Stimulated activated CD4-positive, alpha-beta T cell treated with anti-CD3 and anti-CD28 coated beads, Interleukin-4, amount 100 ng/mL, for 1 hour (primary cell): ENCODE results near the gene NALCN.
"Not testable (repeated sequence)": the region's sequence is repeated elsewhere in the genome, so short reads cannot be mapped to it uniquely, and the experiment has no call there.

Source experiments
- DNase-seq: peaks from one replicate; pipeline ENCODE4 v3.0.0-alpha.2; 2020

NALCN gene

DNA sequence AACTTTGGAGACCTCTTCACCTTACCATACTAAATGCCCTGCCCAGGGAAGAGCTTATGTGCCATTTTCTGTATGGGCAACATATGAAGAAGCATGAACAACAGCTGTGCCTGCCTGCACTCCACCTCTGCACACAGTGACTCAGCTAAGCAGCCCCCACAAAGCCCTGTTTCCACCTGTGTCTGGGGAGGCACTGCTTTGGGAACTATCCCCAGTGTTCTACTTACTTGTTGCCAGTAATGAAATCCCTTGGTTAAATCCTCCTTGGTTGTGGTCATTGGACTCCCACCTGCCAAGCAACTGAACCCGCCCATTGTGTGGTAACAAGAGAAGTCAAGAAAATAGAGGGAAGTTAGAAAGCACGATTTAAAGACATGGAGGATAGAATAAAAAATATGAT is 84.6 kb downstream of the NALCN start:
- no peak for DNase-seq

DNA sequence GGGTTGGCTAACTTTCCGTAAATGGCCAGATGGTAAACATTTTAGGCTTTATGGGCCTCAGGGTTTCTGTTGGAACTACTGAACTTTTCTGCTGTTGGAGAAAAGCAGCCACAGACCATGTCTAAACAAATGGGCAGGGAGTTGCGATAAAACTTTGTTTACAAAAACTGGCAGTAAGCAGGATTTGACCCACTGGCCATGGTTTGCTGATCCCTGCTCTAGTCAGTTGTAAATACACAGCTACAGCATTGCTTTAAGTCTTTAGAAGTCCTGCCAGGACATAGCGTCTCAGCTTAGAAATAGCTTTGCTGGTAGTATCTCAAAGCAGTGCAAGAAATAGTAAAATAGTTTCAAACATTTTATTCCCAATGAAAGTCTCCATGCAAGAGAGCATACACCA is 88.4 kb downstream of the NALCN start:
- DNase-seq, result no peak

DNA sequence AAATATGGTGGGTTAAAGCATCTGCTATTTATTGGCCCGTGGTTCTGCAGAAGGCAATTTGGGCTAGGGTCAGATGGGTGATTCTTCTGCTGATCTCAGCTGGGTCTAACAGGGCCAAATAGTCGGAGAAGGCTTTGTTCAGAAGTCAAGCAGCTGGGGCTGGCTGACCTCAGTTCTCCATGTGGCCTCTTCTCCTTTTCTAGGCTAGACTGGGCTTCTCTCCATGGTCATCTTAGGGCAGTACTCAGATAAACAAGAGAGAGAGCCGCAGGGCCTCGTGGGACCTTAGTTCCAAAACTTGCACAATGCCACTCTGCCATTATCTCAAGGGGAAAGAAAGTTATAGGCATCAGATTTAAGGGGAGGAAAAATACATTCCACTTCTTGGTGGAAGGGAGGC is 89.6 kb downstream of the NALCN start:
- no peak for DNase-seq

DNA sequence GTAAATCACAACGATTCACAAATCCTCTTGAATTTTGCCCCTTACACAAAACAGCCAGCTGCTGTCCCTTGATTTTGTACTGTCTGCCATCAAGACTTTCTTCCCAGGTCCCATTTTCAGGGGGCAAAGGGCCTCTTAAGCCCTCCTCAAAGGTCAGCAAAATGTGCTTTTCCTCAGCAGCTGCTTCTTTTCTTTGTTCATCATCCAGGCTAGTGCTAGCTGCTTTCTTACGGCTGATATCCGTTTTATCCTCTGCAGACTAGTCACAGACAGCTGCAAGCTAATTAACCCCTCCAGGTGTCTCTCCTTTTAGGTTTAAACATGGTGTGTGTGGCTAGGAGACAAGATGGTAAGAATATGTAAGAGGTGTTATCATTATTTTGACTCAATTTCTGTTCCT is 90.9 kb downstream of the NALCN start:
- DNase-seq, result no peak

DNA sequence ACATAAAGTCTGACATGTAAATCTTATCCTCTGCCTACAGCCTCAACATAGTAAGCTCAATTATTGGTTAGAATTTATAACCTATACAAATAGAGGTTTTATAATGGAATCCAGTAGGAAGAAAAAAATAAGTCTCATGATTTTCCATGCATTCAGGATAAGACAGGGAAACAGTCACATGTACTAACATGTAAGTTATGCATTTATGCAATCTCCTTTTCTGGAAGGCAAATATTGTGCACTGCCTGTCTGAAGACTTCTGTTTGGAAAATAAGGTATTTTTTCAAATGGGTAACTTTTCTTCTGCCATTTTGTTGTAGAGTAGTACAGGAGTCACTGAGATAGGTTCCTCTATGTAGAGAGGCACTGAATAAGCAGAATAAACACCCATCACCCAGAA is 92.7 kb downstream of the NALCN start:
- no peak for DNase-seq

DNA sequence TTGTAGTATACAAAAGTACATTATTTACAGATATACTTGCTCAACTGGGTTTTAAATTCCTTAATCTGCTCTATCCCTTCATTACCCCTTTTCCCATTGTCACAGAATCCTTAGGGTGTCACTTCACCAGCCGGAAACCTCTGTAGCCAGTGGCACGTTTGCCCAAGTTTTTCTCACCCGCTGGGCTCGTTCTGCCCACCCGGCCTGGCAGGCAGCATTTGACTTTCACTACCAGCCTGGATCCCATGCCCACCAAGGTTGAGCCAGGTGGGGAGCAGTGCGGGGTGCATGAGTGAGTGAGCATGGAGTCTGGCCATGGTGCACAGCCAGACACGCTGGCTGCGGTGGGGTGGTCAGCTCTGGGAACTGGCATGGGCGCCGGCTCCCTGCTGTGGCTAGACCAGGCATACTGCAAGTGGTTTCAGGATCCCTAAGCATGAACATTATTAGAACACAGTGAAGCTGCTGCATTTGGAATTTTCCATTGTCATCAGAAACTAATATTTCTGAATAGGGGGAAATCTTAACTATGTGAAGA is 98.3 kb downstream of the NALCN start:
- no peak for DNase-seq

DNA sequence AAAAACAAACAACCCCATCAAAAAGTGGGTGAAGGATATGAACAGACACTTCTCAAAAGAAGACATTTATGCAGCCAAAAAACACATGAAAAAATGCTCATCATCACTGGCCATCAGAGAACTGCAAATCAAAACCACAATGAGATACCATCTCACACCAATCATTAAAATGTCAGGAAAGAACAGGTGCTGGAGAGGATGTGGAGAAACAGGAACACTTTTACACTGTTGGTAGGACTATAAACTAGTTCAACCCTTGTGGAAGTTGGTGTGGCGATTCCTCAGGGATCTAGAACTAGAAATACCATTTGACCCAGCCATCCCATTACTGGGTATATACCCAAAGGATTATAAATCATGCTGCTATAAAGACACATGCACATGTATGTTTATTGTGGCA is 102.8 kb downstream of the NALCN start:
- DNase-seq, result not testable (repeated sequence)

DNA sequence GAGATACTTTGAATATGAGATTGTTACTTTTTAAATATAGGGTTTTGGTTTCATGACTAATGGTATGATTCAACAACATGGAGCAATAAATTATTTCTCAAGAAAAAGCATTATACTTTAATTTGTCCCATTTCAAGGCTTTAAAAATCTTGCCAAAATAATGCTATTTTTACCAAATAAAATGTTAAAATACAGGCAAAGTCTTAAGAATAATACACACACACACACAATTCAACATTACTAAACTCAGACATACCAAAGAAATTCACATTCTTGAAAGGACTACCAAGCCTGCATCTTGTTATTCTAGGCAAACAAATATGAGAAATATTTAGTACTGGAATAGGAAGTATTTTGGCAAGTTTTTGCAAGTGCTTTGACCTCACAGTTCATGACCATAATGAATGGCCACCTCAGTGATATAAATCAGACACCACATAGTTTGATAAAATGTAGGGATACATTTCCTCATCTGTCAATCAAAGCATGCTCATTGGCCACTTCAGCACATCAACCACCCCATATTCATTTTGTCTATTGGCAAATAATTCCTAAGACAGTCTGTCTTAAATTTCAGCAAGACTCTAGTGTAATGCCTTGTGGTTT is 107.2 kb downstream of the NALCN start:
- no peak for DNase-seq

DNA sequence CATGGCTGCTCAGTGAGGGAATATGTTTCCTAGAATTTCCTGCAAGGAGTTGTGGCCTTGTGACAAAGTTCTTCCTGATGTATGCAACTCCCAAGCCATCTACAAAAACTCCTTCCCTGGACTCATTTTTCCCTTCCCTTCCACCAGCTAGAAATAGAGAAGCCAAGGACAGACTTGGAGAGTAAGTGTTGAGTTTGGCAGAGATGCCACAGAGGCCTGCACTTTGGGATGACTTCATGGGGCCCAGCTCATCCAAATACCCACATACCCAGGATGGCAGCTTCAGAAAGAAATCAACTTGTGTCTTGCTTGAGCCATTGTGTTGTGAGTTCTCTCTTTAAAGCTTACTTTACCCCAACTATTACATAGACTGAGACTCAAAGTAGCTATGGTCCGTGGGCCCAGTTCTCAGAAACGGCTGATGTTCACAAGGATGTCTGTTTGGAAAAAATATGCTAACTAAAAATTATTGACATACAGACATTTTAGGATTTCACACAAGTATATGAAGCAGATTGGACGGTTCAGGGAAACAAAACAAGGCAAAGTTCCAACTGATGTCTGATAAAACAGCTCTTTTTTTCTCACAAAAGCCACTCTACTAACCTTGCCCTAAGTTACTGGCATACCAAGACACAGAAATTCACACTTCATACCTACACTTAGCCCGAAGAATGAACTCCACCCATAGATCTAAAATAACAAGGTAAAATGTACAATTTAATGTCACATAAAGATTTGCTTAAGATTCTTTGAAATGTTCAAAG is 107.9 kb downstream of the NALCN start:
- no peak for DNase-seq

DNA sequence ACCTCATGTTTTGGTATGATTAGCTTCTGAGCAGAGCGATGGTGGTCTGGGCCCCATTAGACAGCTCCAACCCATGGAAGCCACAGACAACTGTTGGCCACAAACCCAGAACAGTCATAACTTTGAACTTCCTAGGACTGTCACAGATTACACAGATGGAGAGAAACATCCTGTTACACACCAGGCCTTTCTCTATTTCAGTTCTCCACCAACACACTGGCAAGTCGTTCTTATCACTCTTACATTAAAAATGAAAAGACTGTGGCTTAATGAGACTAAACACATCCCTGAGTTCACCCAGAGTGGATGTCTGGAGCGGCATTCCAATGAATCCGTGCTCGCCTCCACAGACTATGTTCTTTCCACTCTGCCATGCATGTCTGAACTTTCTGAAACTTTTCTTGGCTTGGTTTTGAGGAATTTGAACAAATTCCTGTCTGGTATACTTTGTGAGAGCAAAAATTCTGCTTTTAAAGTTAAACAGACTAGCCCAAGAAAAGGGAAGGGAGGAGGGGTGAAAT is 109.1 kb downstream of the NALCN start:
- no peak for DNase-seq

DNA sequence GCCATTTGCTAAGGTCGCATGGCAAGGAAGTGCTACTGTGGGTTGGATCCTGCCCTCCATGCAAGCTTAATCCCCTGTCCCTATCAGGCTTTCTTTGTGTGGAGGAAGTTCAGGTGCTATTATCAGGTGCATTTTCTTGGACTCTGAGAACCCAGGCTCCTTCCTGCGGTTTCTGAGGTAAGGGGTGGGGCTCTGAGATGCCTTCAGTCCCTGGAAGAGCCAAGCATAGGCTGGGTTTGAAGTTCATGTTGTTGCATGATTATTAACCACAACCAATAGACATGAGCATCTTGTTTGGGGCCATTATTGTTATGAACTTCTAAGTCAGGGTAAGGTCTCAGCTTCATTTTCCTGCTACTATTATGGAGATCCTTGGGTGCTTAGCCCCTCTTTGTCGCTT is 109.5 kb downstream of the NALCN start:
- no peak for DNase-seq

DNA sequence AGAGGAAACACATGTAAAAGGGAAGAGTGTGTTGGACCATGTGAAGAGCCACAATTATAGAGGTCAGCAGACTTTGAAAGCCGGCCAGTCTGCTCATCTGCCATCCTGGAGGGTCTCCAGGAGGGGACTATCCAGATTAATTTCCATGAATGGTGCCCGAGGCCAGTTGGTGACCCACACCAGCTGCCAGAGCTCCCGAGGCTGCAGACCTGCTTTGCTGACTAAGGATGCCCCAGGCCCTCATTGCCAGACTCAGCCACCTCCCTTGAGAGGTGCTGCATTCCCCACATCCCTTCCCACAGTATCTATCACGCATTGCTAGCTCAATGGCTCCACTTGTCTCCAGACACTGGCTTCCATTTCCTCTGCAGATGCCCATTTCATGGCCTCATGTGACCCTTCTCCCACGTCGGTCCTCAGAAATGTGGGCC is 110.3 kb downstream of the NALCN start:
- no peak for DNase-seq

DNA sequence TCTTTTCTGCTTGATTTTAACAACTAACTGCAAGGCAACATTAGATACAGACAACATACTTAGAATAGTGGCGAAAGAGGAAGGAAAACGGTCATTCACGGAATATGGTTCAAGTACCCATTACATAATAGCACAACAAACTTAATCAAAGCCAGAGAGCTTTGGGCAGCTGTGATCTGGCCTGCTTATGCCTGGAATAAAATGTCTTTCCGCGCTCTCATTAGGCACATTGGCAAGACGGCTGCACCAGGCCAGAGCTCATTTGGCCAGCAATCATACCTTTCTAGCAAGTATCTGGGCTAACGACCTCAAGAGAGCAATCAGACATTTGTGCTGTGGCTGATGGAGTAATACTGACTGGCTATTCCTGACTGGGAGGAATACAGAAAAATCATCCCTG is 112.8 kb downstream of the NALCN start:
- no peak for DNase-seq

DNA sequence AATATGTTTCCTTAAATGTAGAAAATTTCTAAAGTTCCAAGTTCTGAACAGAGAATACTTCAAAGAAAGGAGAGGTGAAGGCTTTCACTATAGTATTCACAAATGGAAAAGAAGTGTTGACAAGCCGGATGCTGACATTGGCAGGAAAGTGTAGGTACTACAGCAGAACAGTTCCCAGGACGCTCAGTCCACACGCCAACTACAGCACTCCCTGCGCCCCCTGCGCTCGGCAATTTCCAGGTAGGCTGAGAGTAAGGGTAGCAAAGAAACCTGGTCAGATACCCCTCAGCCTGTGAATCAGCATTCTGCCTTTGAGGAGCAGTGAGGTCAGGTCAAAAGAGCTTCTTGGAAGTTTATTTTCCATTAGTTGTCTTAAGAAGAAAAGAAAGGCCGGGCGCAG is 115.3 kb downstream of the NALCN start:
- DNase-seq, result no peak

DNA sequence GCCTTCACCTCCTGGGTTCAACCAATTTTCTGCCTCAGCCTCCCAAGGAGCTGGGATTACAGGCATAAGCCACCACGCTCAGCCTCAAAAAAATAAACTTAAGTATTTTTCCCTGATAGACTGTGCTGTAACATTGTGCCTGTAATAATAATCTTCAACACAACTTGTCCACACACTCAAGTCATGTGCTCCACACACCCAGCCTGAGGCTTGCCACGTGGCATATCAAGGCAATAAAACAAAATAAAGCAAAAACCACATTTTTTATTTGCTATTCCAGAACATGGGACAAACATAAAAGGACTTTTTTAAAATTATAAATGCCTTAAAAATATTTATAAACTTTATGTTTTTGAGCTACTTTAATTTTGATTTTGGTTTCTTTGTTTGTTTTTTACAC is 115.8 kb downstream of the NALCN start:
- no peak for DNase-seq

DNA sequence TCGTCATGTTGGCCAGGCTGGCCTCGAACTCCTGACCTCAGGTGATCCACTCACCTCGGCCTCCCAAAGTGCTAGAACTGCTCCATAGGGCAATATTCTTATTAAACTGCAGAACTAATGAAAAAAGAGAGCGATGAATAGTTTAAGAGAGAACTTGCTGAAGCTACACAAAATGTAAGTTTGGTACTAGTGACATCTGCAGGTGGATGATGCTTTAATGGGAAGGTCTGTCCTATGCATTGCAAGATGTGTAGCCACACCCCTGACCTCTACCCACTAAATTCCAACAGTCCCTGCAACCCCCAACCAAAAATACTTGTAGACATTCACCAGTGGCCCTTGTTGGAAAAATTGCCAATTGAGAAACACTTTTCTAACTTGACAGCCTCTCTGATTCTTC is 117.8 kb downstream of the NALCN start:
- DNase-seq, result no peak

DNA sequence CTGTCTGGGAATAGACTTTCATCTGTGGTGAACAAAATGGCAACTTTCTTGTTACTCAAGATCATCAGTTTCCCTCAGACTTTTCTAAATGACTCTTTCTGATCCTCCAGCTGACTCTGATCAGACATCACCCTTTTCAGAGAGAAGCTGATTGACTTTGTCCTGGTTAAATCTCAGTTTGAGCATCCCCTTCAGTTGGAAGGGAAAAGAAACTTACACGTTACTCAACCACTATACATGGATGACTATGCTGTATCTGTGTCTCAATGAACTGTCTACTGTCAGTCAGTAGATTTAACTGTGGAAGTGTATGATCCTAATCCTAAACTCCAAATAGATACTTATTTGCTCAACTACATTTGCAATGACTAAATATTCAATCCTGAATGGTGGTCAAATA is 118.5 kb downstream of the NALCN start:
- DNase-seq, result no peak

DNA sequence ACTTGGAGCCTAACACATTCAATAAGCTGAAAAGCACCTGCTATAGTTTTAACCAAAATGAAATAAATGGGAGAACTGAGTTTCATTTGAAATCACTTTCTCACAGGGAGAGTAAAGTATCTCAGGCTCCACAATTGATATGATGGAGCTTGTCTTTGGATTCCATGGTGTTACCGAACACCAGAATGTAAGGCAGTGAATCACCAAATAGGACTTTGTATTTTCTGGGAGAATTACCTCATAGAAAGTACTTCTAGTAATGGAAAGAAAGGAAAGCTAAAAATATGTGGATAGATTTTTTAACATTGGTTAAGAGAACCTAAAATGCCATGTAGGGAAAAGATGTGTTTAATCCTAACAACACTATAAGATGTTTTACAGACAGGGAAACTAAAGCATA is 123.6 kb downstream of the NALCN start:
- no peak for DNase-seq

DNA sequence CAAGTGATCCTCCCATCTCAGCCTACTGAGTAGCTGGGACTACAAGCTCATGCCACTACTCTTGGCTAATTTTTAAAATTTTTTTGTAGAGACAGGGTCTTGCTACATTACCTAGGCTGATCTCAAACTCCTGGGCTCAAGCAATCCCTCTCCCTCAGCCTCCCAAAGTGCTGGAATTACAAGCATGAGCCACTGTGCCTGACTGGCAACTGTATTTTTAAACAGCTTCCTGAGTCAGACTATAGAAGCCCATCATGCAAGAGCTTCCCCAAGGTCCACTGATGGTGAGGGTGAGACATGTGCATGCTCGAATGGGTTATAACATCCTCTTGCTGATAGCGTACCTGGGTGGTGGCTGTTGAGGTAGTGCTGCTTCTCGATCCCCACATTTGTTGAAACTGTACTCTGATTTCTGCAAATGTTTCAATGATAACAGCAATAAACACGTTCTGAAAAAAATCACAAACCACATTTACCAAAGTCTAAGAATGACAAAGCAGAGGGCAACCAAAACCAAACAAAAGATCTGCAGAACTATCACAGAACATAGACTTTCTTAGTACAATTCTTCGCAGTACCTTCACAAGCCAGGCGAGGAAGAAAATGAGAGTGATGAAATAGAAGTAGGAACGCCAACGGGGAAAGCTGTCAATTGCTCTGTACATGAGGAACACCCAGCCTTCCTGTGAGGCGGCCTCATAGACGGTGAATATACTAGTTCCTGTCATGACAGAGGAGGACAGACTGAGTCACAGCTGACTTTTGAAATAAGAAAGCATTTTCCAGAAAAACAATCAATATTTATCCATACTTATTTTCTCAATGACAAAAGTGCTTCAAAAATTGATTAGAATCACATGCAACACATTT is 124.4 kb downstream of the NALCN start:
- DNase-seq, result no peak

DNA sequence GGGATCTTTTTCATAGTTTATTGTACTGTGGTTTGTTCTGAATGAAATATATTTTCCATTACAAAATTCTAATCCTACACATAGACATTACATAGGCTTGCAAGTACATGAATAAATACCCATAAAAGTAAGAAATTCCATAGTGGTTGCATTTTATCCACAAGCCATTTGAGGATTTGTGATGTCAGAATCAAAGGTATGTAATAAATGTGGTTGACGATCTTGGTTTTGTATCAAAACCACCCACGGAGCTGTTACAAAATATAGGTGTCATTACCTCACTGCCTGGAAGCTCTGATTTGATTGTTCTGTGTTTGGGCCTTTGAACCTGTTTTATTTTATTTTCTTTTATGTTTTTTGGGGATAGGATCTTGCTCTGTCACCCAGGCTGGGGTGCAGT is 125.1 kb downstream of the NALCN start:
- no peak for DNase-seq

DNA sequence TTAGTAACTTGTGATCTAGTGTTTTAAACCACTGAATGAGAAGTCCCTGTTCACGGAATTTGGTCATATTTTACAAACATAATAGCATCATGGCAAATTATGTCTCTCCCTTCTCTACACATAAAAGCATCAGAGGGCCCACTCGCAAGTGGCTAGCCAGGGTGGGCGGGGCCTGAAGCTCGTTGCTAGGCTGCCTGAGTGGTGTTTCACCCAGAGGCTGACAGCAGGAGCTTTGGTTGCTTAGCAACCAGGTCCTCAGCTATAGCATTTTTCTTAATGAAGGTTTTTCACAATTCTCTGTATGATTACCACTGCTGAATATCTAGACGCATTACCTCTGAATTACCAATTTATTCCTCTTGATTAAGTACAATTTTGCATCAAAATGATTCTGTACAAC is 126.5 kb downstream of the NALCN start:
- DNase-seq, result no peak

DNA sequence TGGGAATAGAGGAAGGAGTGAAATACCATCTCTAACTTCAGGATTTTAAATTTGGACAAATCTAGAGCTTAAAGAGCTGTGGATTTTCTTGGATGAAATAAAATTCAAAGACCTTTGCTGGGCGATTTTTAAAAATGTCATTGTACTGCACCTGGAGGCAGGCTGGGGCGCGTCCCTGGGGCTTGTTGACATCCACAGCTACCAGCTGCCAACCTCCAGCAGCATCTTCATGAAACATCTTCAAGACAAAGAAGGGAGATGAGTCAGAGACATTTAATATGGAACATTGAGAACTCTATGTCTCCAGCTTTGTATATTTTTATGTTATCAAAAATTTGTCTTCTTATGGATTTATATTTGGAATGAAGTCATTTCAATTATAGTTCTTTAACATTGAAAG is 132.5 kb downstream of the NALCN start:
- DNase-seq, result no peak

DNA sequence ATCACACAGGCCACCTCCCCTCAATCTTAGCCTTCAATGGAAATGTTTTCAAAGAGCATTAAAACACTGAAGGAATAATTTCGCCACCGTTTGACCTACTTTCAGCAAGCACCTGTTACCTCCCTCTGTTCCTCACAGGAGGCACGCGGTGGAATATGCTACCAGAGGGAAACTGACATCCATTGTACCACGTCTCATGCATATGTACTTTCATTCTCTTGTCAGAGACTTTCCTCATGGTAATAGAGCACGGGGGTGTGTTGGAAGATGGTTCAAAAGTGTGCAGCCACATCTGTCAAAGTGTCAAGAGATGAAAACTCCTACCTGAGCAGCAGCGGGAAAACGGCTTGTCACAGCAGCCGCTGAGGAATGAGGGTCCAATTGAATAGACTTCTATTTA is 143.4 kb downstream of the NALCN start:
- no peak for DNase-seq
